Transverse colon (tissue), 4 donors: ENCODE data around the gene PROZ. TPM values are rescaled to one million over a fixed set of nuclear protein-coding genes. Genes with fewer than 3 reads are reported as not detected.

Experiments
- DNase-seq: peaks from one replicate; pipeline ENCODE4 v3.0.0-alpha.2; 2019
- H3K27ac ChIP-seq, 4 donors: fragments of 200-600 bp; sonication (generic); 2 replicates each; pipeline ENCODE4 v1.5.1; 2016 to 2018; ENCODE audit warnings: inconsistent platforms in 4 of 4
- H3K27me3 ChIP-seq: fragments of 200-600 bp; sonication (generic); 2 replicates; pipeline ENCODE4 v1.5.1; 2017; ENCODE audit warnings: inconsistent platforms
- H3K36me3 ChIP-seq, 4 donors: fragments of 200-600 bp; sonication (generic); 2 replicates each; pipeline ENCODE4 v1.5.1; 2017 to 2019; ENCODE audit warnings: inconsistent platforms in 4 of 4
- H3K4me1 ChIP-seq, 4 donors: fragments of 200-600 bp; sonication (generic); 2 replicates each; pipeline ENCODE4 v1.5.1; 2017 to 2020; ENCODE audit warnings: inconsistent platforms in 4 of 4
- H3K4me3 ChIP-seq, 4 donors: fragments of 200-600 bp; sonication (generic); 1 replicate in 1 of 4; 2 replicates in 3 of 4; pipeline versions ENCODE4 v1.5.1 to v1.6.1; 2017 to 2019; ENCODE audit warnings: inconsistent platforms in 4 of 4
- H3K9me3 ChIP-seq, 2 donors: fragments of 200-600 bp; sonication (generic); 2 replicates each; pipeline ENCODE4 v1.5.1; 2017 to 2019; ENCODE audit warnings: inconsistent platforms in 2 of 2
- CTCF ChIP-seq, 5 experiments: fragments of 200-600 bp in 3 of 5; fragments of 450-650 bp in 2 of 5; sonication (generic) in 3 of 5; IDR thresholded peaks; 1 replicate in 2 of 5; 2 replicates in 3 of 5; pipeline ENCODE4 v1.5.1; 2016 to 2017; ENCODE audit warnings: antibody characterized with exemption in 5 of 5, inconsistent platforms in 3 of 5, mild to moderate bottlenecking in 2 of 5, moderate library complexity in 1 of 5
- EP300 ChIP-seq: sonication (generic); formaldehyde crosslinking; IDR thresholded peaks from one replicate; pipeline ENCODE4 v1.6.1; 2017; ENCODE audit warnings: antibody characterized with exemption, low read depth
- POLR2A ChIP-seq: fragments of 450-650 bp; IDR thresholded peaks from one replicate; pipeline ENCODE4 v1.6.1; 2016; ENCODE audit warnings: antibody characterized with exemption, mild to moderate bottlenecking, moderate library complexity
- POLR2AphosphoS5 ChIP-seq, 3 donors: sonication (generic); formaldehyde crosslinking; IDR thresholded peaks; one replicate each; pipeline ENCODE4 v1.6.1; 2016; ENCODE audit warnings: antibody characterized with exemption in 3 of 3
- WGBS, 2 donors: methylation state at CpG; one replicate each; pipeline ENCODE4 v1.1.5; 2018; ENCODE audit warnings: low coverage in 1 of 2; 5-methylcytosine and 5-hydroxymethylcytosine counted together
- in situ Hi-C, 4 donors: fragments of 200-750 bp; cut with MboI; loops; one replicate each; pipeline versions ENCODE4 v1.15.0 to v1.15.1; 2017; ENCODE audit warnings: low sequenced_read_pairs in 3 of 4, low pct_ligation_motif_present in 1 of 4, low pct_unique_long_range_greater_than_20kb in 1 of 4
- intact Hi-C: fragments of 100-400 bp; cut with DNase I; formaldehyde crosslinking; loops from one replicate; pipeline ENCODE4 v1.15.1; 2023; ENCODE audit warnings: low total_unique reads
- small RNA-seq, 4 donors: library from RNA; depleted of rRNA; stranded (forward); fragments of <200 nt; gene quantifications; one replicate each; pipeline ENCODE3, GENCODE V24; 2016
- total RNA-seq, 4 donors: library from RNA; depleted of rRNA; stranded (reverse); fragments of >200 nt; gene quantifications; one replicate each; pipeline ENCODE4 v1.1.0, GENCODE V29; 2016

Gene PROZ
- total RNA-seq, 4 donors from 2014 or later, result not detected

GRCh38 chr13:113218586-113218985, 60.1 kb downstream of the PROZ start:
- in situ Hi-C loops (no loop called here), intact Hi-C loops (no loop called here)
- TF ChIP-seq EP300 (no peak), POLR2AphosphoS5 (IDR thresholded peaks at IDR 0.05) (no peak), POLR2A (no peak), CTCF (IDR thresholded peaks at IDR 0.05) (no peak)
- WGBS, 2 donors, result 62% methylated on average over 3 of the region's 3 CpGs; no CpG with 5 or more reads in 1 of the 2 donors
- Histone ChIP-seq H3K4me3 (no peak overlapping the region), H3K9me3 (no peaks in the 10 kb centered on the region), H3K36me3 (no peaks in the 10 kb centered on the region), H3K4me1 (peaks cover 8 to 39% (median 27%) of the 10 kb centered on the region in 4 donors), H3K27ac (no peak overlapping the region), H3K27me3 (no peaks in the 10 kb centered on the region)
- DNase-seq, result no peak

GRCh38 chr13:113219256-113219940, 61.0 kb downstream of the PROZ start:
- no peak overlapping the region for H3K27ac ChIP-seq

GRCh38 chr13:113220141-113220598, 61.7 kb downstream of the PROZ start:
- Histone ChIP-seq H3K27me3 (no peaks in the 10 kb centered on the region), H3K36me3 (peaks cover 0 to 5% (median 1%) of the 10 kb centered on the region in 4 donors), H3K4me1 (peaks cover 8 to 30% (median 25%) of the 10 kb centered on the region in 4 donors), H3K4me3 (no peak overlapping the region), H3K9me3 (no peaks in the 10 kb centered on the region), H3K27ac (peak overlapping the region in 1 of 4 donors; percentile 29)
- intact Hi-C loops, result no loop called here
- in situ Hi-C loops, result no loop called here
- WGBS, 2 donors, result 44% methylated on average over 13 of the region's 13 CpGs; no CpG with 5 or more reads in 1 of the 2 donors
- no peak for TF ChIP-seq POLR2A
- TF ChIP-seq EP300, result no peak
- DNase-seq, result peak; percentile 65

More at GRCh38 chr13:113219256-113219940, 61.0 kb downstream of the PROZ start:
- no peaks in the 10 kb centered on the region for H3K27me3 ChIP-seq
- H3K9me3 ChIP-seq, result no peaks in the 10 kb centered on the region
- peaks cover 8 to 36% (median 27%) of the 10 kb centered on the region in 4 donors for H3K4me1 ChIP-seq
- no peak for DNase-seq
- in situ Hi-C loops (no loop called here), intact Hi-C loops (no loop called here)
- H3K36me3 ChIP-seq, result no peaks in the 10 kb centered on the region
- TF ChIP-seq POLR2AphosphoS5 (IDR thresholded peaks at IDR 0.05) (no peak), CTCF (IDR thresholded peaks at IDR 0.05) (no peak), EP300 (no peak), POLR2A (no peak)
- no peak overlapping the region for H3K4me3 ChIP-seq
- WGBS, 2 donors, result 80 to 88% methylated on average over 1 to 14 of the region's 14 CpGs

- peaks cover 8 to 25% (median 20%) of the 10 kb centered on the region in 4 donors for H3K4me1 ChIP-seq
- no peak overlapping the region for H3K4me3 ChIP-seq
- H3K27ac ChIP-seq, result no peak overlapping the region
- TF ChIP-seq POLR2AphosphoS5 (IDR thresholded peaks at IDR 0.05) (no peak), CTCF (IDR thresholded peaks at IDR 0.05) (no peak), POLR2A (no peak)
- 95 to 100% methylated on average over 3 to 7 of the region's 7 CpGs for WGBS, 2 donors
- peaks cover 0 to 12% (median 5%) of the 10 kb centered on the region in 4 donors for H3K36me3 ChIP-seq
- in situ Hi-C loops (no loop called here), intact Hi-C loops (no loop called here)
- no peak for DNase-seq
- no peaks in the 10 kb centered on the region for H3K9me3 ChIP-seq
- H3K27me3 ChIP-seq, result no peaks in the 10 kb centered on the region
These were observed 62.4 kb downstream of the PROZ start for GRCh38 chr13:113220877-113221276.

Small RNA genes within 50 kb of the gene (small RNA-seq; reads per million reads assigned to genes)
- 0 reads per million in 4 donors for gene AL137002.1

Other genes with a start within 250 kb of the PROZ start
- 100 to 1,000 TPM in 2 of 4 donors, 10 to 100 TPM in 2; 62.1 to 186 (median 91.3) TPM for gene MCF2L, start 189.4 kb upstream of the PROZ start, total RNA-seq
- gene F7, start 52.9 kb upstream of the PROZ start, total RNA-seq, result not detected
- 1 to 10 TPM in 3 of 4 donors, under 1 TPM in 1; 0.60 to 4.6 (median 3.4) TPM for gene F10, start 35.8 kb upstream of the PROZ start, total RNA-seq
- 10 to 100 TPM; 13.1 to 87.6 (median 41.3) TPM for gene PCID2, start 50.0 kb downstream of the PROZ start, total RNA-seq
- 100 to 1,000 TPM in 2 of 4 donors, 10 to 100 TPM in 2; 87.6 to 150 (median 110) TPM for gene CUL4A, start 51.0 kb downstream of the PROZ start, total RNA-seq
- 100 to 1,000 TPM in 2 of 4 donors, 10 to 100 TPM in 2; 69.5 to 149 (median 103) TPM for gene LAMP1, start 138.6 kb downstream of the PROZ start, total RNA-seq
- 100 to 1,000 TPM in 2 of 4 donors, 10 to 100 TPM in 2; 56.0 to 193 (median 93.5) TPM for gene GRTP1, start 205.5 kb downstream of the PROZ start, total RNA-seq